Measurements from ENCODE around the gene HCN3. TPM values are rescaled to one million over a fixed set of nuclear protein-coding genes. Genes with fewer than 3 reads are reported as not detected.
A peak's percentile ranks its signal among the peaks of the same experiment; 100 is the strongest.

The HCN3 gene
- total RNA-seq, 1 experiment from 2014 or later = 19.6 TPM

DNA sequence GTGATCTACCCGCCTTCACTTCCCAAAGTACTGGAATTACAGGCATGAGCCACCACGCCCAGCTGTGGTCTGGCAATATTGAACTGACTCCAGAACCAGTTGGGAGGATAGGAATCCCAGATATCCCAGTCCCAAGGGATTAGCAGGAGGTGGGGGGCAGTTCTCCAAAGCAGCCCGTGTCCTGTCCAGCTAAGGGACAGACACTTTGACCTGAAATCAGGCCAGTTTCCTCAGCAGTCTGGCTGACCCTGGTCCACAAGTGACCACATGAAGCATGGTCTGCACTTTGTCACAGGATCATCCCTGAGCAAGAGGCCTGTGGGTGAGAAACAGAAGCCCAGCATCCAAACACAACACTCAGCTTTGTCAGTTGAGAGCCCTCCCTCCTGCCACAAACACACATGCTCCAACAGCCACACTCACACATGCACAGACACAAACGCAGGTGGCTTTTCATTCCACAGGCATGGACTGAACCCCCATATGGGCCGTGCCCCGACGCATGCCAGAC lies 28.7 kb downstream of the HCN3 start:
- no peaks in the 10 kb centered on the region for H3K27me3 Mint-ChIP-seq (ENCODE audit: unreplicated experiment)
- BruUV-seq (replicated peaks) = no TSS peak
- no peak for DNase-seq
- H3K4me3 Mint-ChIP-seq (ENCODE audit: low read depth, unreplicated experiment) = no peak overlapping the region
- H3K27ac Mint-ChIP-seq (ENCODE audit: unreplicated experiment) = peak overlapping the region; percentile 81
- no peaks in the 10 kb centered on the region for H3K9me3 Mint-ChIP-seq (ENCODE audit: low read depth, unreplicated experiment)
- H3K4me1 Mint-ChIP-seq (ENCODE audit: low read depth, unreplicated experiment) = peaks cover 38% of the 10 kb centered on the region
- H3K36me3 Mint-ChIP-seq (ENCODE audit: insufficient read depth, unreplicated experiment) = peaks cover 30% of the 10 kb centered on the region
- TF ChIP-seq, protein P1, sequence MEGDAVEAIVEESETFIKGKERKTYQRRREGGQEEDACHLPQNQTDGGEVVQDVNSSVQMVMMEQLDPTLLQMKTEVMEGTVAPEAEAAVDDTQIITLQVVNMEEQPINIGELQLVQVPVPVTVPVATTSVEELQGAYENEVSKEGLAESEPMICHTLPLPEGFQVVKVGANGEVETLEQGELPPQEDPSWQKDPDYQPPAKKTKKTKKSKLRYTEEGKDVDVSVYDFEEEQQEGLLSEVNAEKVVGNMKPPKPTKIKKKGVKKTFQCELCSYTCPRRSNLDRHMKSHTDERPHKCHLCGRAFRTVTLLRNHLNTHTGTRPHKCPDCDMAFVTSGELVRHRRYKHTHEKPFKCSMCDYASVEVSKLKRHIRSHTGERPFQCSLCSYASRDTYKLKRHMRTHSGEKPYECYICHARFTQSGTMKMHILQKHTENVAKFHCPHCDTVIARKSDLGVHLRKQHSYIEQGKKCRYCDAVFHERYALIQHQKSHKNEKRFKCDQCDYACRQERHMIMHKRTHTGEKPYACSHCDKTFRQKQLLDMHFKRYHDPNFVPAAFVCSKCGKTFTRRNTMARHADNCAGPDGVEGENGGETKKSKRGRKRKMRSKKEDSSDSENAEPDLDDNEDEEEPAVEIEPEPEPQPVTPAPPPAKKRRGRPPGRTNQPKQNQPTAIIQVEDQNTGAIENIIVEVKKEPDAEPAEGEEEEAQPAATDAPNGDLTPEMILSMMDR (IDR thresholded peaks at IDR 0.05; ENCODE audit: unreplicated experiment) = no peak
- CTCF ChIA-PET = interaction anchor here (1.5 to 1.9 kb wide), 2 partner anchors 18 to 27 kb away, joined by 5 to 8 read pairs; no protein-coding TSS in a partner anchor
- intact Hi-C loops (cut with micrococcal nuclease; ENCODE audit: unreplicated experiment) = no loop called here

DNA sequence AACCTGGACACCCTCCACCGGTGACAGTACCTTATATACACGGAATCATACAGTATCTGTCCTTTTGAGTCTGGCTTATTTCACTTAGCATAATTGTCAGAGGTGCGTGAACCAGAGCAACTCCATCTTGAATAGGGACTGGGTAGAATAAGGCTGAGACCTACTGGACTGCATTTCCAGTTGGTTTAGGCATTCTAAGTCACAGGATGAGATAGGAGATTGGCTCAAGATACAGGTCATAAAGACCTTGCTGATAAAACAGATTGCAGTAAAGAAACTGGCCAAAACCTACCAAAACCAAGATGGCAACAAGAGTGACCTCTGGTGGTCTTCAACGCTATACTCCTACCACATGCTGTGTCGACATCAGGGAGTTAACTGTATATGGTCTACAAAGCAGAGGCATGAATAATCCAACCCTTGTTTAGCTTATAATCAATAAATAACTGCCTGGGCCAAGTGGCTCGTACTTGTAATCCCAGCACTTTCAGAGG lies 30.0 kb downstream of the HCN3 start:
- peaks cover 52% of the 10 kb centered on the region for H3K4me1 Mint-ChIP-seq (ENCODE audit: low read depth, unreplicated experiment)
- DNase-seq = no peak
- CTCF ChIA-PET = interaction anchor here (0.7 to 1.9 kb wide), 3 partner anchors 29 to 57 kb away, joined by 3 to 18 read pairs (median 10); partner anchors contain the start of gene CLK2
- H3K9me3 Mint-ChIP-seq (ENCODE audit: low read depth, unreplicated experiment) = no peaks in the 10 kb centered on the region
- peak overlapping the region; percentile 97 for H3K27ac Mint-ChIP-seq (ENCODE audit: unreplicated experiment)
- peaks cover 43% of the 10 kb centered on the region for H3K36me3 Mint-ChIP-seq (ENCODE audit: insufficient read depth, unreplicated experiment)
- H3K4me3 Mint-ChIP-seq (ENCODE audit: low read depth, unreplicated experiment) = no peak overlapping the region
- H3K27me3 Mint-ChIP-seq (ENCODE audit: unreplicated experiment) = no peaks in the 10 kb centered on the region
- TF ChIP-seq, protein P1 (IDR thresholded peaks at IDR 0.05; ENCODE audit: unreplicated experiment) = no peak
- BruUV-seq (replicated peaks) = no TSS peak
- intact Hi-C loops (cut with micrococcal nuclease; ENCODE audit: unreplicated experiment) = no loop called here

DNA sequence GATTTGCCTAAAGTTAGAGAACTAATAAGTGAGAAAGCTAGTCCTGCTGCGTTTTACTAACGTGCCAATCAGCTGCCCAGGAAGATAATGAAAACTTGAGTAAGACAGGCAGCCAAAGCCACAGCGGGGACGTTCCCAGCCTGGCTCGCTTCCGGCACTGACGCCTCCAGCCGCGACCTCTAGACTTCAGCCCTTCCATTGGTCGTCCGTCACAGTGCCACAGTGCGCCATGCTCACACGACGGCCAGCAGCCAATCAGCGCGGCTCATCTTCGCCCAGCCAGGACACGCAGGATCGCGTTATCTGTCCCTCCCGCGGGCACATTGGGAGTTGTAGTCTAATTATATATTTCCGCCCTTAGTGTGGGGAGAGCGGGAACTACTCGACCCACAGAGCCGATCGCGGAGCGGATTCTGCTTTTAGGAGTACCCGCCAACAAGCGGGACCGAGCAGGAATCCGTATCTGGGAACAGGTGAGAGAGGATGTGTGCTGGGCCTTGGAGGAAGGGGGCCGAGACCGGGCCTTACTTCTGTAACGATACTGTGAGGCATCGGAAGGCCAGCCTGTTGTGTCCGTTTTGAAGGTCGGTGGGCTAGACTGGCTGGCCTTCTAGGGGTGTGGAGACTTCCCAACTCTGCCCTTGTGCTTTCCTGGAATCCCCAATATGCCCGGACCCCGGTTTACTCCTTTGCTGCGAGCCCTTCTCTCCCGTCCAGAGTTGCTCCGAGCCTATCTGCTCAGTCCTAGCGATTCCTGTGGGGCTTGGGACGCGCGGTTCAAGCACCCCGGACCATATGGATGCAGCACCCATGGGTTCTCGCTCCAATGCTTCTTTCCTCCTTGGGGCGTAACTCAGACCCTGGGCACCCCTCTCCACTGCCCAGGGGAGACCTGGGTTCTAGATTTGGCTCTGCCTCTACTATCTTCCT lies 31.5 kb downstream of the HCN3 start, which contains the start of gene FDPS:
TSS of gene FDPS (plus strand) at position 374 of the 930 bp plus-strand sequence. CDS start 924 bp downstream, outside the sequence.
- Mint-ChIP-seq H3K9me3 (ENCODE audit: low read depth, unreplicated experiment) (no peaks in the 10 kb centered on the region), H3K36me3 (ENCODE audit: insufficient read depth, unreplicated experiment) (peaks cover 58% of the 10 kb centered on the region), H3K27me3 (ENCODE audit: unreplicated experiment) (no peaks in the 10 kb centered on the region), H3K4me1 (ENCODE audit: low read depth, unreplicated experiment) (peaks cover 60% of the 10 kb centered on the region), H3K4me3 (ENCODE audit: low read depth, unreplicated experiment) (peak within 1 kb of the TSS; percentile 90), H3K27ac (ENCODE audit: unreplicated experiment) (peak within 1 kb of the TSS; percentile 97)
- intact Hi-C loops (cut with micrococcal nuclease; ENCODE audit: unreplicated experiment) = loop anchor here (1.0 kb wide), 1 partner anchor 15 kb away; no protein-coding TSS in a partner anchor
- BruUV-seq (replicated peaks) = TSS peak; percentile 94
- CTCF ChIA-PET = interaction anchor here (0.7 to 1.9 kb wide), 4 partner anchors 15 to 58 kb away, joined by 3 to 18 read pairs (median 10); partner anchors contain the start of gene CLK2
- DNase-seq = peak; percentile 98
- TF ChIP-seq, protein P1 (IDR thresholded peaks at IDR 0.05; ENCODE audit: unreplicated experiment) = no peak

DNA sequence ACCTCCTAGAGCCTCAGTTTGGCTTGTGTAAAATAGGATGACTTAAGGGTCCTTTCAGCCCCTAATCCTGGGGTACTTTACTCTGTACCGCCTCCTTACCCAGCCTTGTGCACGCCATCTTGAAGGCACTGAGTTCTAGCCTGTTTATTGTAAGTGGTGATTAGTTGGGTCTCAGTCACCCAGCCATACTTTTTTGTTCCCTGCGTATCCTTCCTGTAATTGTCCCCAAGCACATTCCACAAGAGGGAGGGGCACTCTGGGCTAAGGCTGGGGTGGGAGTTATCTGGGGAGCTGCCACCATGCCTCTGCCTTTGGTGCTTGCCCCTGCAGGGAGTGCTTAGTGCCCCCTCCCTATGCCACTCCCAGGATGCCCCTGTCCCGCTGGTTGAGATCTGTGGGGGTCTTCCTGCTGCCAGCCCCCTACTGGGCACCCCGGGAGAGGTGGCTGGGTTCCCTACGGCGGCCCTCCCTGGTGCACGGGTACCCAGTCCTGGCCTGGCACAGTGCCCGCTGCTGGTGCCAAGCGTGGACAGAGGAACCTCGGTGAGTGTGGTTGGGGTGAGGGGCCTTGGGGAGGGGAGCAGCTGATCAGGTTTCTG lies 32.3 kb downstream of the HCN3 start:
- H3K36me3 Mint-ChIP-seq (ENCODE audit: insufficient read depth, unreplicated experiment) = peaks cover 63% of the 10 kb centered on the region
- peaks cover 53% of the 10 kb centered on the region for H3K4me1 Mint-ChIP-seq (ENCODE audit: low read depth, unreplicated experiment)

More for the DNA sequence above, 32.3 kb downstream of the HCN3 start:
- CTCF ChIA-PET = no interaction called here
- TF ChIP-seq, protein P1 (IDR thresholded peaks at IDR 0.05; ENCODE audit: unreplicated experiment) = no peak
- Mint-ChIP-seq H3K27me3 (ENCODE audit: unreplicated experiment) (no peaks in the 10 kb centered on the region), H3K9me3 (ENCODE audit: low read depth, unreplicated experiment) (no peaks in the 10 kb centered on the region), H3K27ac (ENCODE audit: unreplicated experiment) (peak overlapping the region; percentile 97), H3K4me3 (ENCODE audit: low read depth, unreplicated experiment) (peak overlapping the region; percentile 90)
- intact Hi-C loops (cut with micrococcal nuclease; ENCODE audit: unreplicated experiment) = no loop called here
- DNase-seq = peak; percentile 74
- no TSS peak for BruUV-seq (replicated peaks)

Measured in Calu3 (cell line).